Loucy (cell line): ENCODE data around the gene RELL1.

Experiments used
- H2AFZ ChIP-seq: fragments of 200-600 bp; sonication (generic); 2 replicates; pipeline ENCODE4 v1.6.0; 2016; ENCODE audit warnings: antibody characterized with exemption, mild to moderate bottlenecking, low read length, moderate library complexity
- H3F3A ChIP-seq: fragments of 200-600 bp; 2 replicates; pipeline ENCODE4 v1.6.0; 2016; ENCODE audit warnings: antibody characterized with exemption, low read depth, mild to moderate bottlenecking
- H3K27me3 ChIP-seq: fragments of 200-600 bp; sonication (generic); 2 replicates; pipeline ENCODE4 v1.6.1; 2014; ENCODE audit warnings: low read length, mild to moderate bottlenecking; ENCODE audit not compliant: insufficient read depth, poor library complexity, severe bottlenecking
- H3K36me3 ChIP-seq: fragments of 200-600 bp; sonication (generic); 2 replicates; pipeline ENCODE4 v1.6.1; 2016; ENCODE audit warnings: low read length; ENCODE audit not compliant: insufficient read depth
- H3K4me1 ChIP-seq: fragments of 200-600 bp; sonication (generic); 2 replicates; pipeline ENCODE4 v1.5.1; 2014; ENCODE audit warnings: low read length, mild to moderate bottlenecking; ENCODE audit not compliant: insufficient read depth, poor library complexity, severe bottlenecking
- H3K4me2 ChIP-seq: fragments of 200-600 bp; sonication (generic); 2 replicates; pipeline ENCODE4 v1.6.0; 2014; ENCODE audit warnings: antibody characterized with exemption, low read length, low read depth, mild to moderate bottlenecking; ENCODE audit not compliant: poor library complexity, severe bottlenecking
- H3K4me3 ChIP-seq: fragments of 200-600 bp; sonication (generic); 2 replicates; pipeline ENCODE4 v1.5.1; 2014; ENCODE audit warnings: low read length, mild to moderate bottlenecking, mixed read lengths; ENCODE audit not compliant: poor library complexity, severe bottlenecking
- H3K79me2 ChIP-seq: fragments of 200-600 bp; sonication (generic); 2 replicates; pipeline ENCODE4 v1.6.1; 2014; ENCODE audit warnings: low read length; ENCODE audit not compliant: insufficient read depth
- H3K9ac ChIP-seq: fragments of 200-600 bp; sonication (generic); 2 replicates; pipeline ENCODE4 v1.6.0; 2014; ENCODE audit warnings: mild to moderate bottlenecking, low read depth, low read length, moderate library complexity; ENCODE audit not compliant: poor library complexity, severe bottlenecking
- H3K9me2 ChIP-seq: fragments of 200-600 bp; sonication (generic); replicated peaks from 2 replicates; pipeline ENCODE4 v1.6.1; 2016; ENCODE audit warnings: low read depth, low read length, mixed read lengths
- H3K9me3 ChIP-seq: fragments of 200-600 bp; sonication (generic); 2 replicates; pipeline ENCODE4 v1.6.1; 2014; ENCODE audit warnings: mild to moderate bottlenecking, antibody characterized with exemption, low read length, low read depth; ENCODE audit not compliant: insufficient read depth
- H4K20me1 ChIP-seq: fragments of 200-600 bp; sonication (generic); 2 replicates; pipeline ENCODE4 v1.6.0; 2014; ENCODE audit warnings: antibody characterized with exemption, low read length, mild to moderate bottlenecking; ENCODE audit not compliant: insufficient read depth, poor library complexity, severe bottlenecking
- CTCF ChIP-seq: fragments of 200-600 bp; sonication (generic); conservative IDR thresholded peaks from 2 replicates; pipeline ENCODE4 v1.5.1; 2014; ENCODE audit warnings: mild to moderate bottlenecking, antibody characterized with exemption, low read length
- EZH2phosphoT487 ChIP-seq: fragments of 200-600 bp; IDR thresholded peaks from 2 replicates; pipeline ENCODE4 v1.6.1; 2018; ENCODE audit warnings: antibody characterized with exemption, mild to moderate bottlenecking, moderate library complexity, borderline replicate concordance

Gene RELL1

GRCh38 chr4:37661772-37662171 lies 24.4 kb downstream of the RELL1 start:
- no peaks in the 10 kb centered on the region for H3K27me3 ChIP-seq
- H3K4me2 ChIP-seq, result no peak overlapping the region
- H2AFZ ChIP-seq, result no peak overlapping the region
- H3K79me2 ChIP-seq, result peaks cover 40% of the 10 kb centered on the region; the same call in 1 of the 2 replicates
- H3F3A ChIP-seq, result no peaks in the 10 kb centered on the region
- no peaks in the 10 kb centered on the region for H3K36me3 ChIP-seq
- H3K4me1 ChIP-seq, result peaks cover 26% of the 10 kb centered on the region
- no peaks in the 10 kb centered on the region for H3K9me2 ChIP-seq
- H4K20me1 ChIP-seq, result no peaks in the 10 kb centered on the region
- TF ChIP-seq CTCF, result no peak
- no peak for TF ChIP-seq EZH2phosphoT487
- no peak overlapping the region for H3K4me3 ChIP-seq
- H3K9me3 ChIP-seq, result no peaks in the 10 kb centered on the region
- H3K9ac ChIP-seq, result no peak overlapping the region

GRCh38 chr4:37659696-37660095 lies 26.5 kb downstream of the RELL1 start:
- Histone ChIP-seq H3K9me2 (no peaks in the 10 kb centered on the region), H3K4me3 (no peak overlapping the region), H3F3A (no peaks in the 10 kb centered on the region), H3K9ac (no peak overlapping the region), H3K36me3 (peaks cover 6% of the 10 kb centered on the region; the same call in 1 of the 2 replicates), H3K79me2 (peaks cover 31% of the 10 kb centered on the region; the same call in 1 of the 2 replicates), H4K20me1 (no peaks in the 10 kb centered on the region), H3K4me2 (no peak overlapping the region), H3K9me3 (peaks cover 5% of the 10 kb centered on the region), H3K4me1 (peaks cover 9% of the 10 kb centered on the region), H3K27me3 (no peaks in the 10 kb centered on the region), H2AFZ (no peak overlapping the region)
- TF ChIP-seq CTCF, result no peak

DNA sequence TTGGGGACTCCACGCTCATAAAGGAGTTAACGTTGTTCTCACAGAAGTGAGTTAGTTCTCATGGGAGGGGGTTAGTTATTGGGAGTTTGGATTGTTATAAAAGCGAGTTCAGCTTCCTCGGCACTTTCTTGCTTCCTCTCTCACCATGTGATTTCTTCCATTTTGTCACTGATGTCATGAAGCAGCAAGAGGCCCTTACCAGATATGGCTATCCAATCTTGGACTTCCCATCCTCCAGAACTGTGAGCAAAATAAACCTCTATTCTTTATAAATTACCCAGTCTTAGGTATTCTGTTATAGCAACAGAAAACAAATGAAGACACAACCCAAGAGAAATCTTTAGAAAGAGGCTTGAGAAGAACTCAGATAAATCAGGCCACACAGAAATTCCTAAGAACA lies 29.5 kb downstream of the RELL1 start:
- no peak overlapping the region for H2AFZ ChIP-seq
- peaks cover 11% of the 10 kb centered on the region for H3K4me1 ChIP-seq
- no peaks in the 10 kb centered on the region for H3K9me2 ChIP-seq
- TF ChIP-seq EZH2phosphoT487 (no peak), CTCF (no peak)
- H3F3A ChIP-seq, result no peaks in the 10 kb centered on the region
- H3K36me3 ChIP-seq, result peaks cover 6% of the 10 kb centered on the region; the same call in 1 of the 2 replicates
- no peak overlapping the region for H3K4me3 ChIP-seq
- peaks cover 18% of the 10 kb centered on the region; the same call in 1 of the 2 replicates for H3K79me2 ChIP-seq
- H4K20me1 ChIP-seq, result no peaks in the 10 kb centered on the region
- no peak overlapping the region for H3K9ac ChIP-seq
- H3K9me3 ChIP-seq, result peaks cover 5% of the 10 kb centered on the region
- no peaks in the 10 kb centered on the region for H3K27me3 ChIP-seq
- H3K4me2 ChIP-seq, result no peak overlapping the region
